ENCODE data around the gene SYT11.
"Not testable (repeated sequence)": the region's sequence is repeated elsewhere in the genome, so short reads cannot be mapped to it uniquely, and the experiment has no call there.

The SYT11 gene, protein sequence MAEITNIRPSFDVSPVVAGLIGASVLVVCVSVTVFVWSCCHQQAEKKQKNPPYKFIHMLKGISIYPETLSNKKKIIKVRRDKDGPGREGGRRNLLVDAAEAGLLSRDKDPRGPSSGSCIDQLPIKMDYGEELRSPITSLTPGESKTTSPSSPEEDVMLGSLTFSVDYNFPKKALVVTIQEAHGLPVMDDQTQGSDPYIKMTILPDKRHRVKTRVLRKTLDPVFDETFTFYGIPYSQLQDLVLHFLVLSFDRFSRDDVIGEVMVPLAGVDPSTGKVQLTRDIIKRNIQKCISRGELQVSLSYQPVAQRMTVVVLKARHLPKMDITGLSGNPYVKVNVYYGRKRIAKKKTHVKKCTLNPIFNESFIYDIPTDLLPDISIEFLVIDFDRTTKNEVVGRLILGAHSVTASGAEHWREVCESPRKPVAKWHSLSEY

DNA sequence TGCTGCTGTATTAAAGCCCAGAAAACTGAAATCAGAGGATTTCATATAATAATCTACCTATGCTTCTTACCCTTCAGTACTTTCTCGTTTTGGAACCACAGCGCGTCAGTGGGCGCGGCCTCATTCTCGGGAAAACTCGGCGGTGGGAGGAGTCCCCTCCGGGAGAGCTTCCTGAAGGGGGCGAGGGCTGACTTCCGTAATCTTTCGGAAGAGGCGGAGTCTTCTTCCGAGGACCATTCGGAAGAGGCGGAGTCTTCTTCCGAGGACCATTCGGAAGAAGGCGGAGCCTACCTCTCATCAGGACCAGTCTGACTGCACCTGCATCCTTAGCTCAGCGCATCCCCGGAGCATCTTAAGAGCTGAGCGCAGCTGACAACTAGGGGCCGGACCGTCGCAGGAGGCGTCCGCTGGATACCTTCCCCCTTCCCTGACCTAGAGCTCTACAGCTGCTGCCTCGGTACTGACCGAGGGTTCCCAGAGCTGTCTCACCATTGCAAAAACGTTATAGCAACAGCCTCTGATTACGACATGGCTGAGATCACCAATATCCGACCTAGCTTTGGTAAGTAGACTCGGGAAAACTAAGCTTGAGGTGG lies at the start of gene SYT11:
TSS of gene SYT11 (plus strand) at position 334 of the 596 bp plus-strand sequence. CDS start at position 529, 195 bp downstream.
- in situ Hi-C loops (cut with HindIII; ENCODE audit: low pct_unique_long_range_greater_than_20kb, low sequenced_read_pairs) = no loop called here
- peak; percentile 95 to 99 for DNase-seq (ENCODE audit: low read depth in 1 of 2, low spot score in 1 of 2)
- no peak for TF ChIP-seq JUND (IDR thresholded peaks at IDR 0.05; ENCODE audit: low read depth)

DNA sequence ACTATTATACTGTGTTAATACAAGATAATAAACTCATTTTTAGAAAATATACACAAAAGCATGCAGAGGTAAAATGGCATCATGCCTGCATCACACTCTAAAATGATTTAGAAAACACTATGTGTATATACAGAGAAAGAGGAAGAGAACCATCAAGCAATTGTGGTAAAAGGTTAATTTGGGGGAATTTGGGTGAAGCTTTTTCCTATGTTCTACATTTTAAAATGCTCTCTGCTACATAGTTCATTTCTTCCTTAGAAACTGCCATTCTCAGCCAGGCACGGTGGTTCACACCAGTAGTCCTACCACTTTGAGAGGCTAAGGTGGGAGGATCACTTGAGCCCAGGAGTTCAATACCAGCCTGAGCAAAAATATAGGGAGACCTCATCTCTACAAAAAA lies 46.5 kb upstream of the SYT11 start:
- no peak for TF ChIP-seq JUND (IDR thresholded peaks at IDR 0.05; ENCODE audit: low read depth)
- in situ Hi-C loops (cut with HindIII; ENCODE audit: low pct_unique_long_range_greater_than_20kb, low sequenced_read_pairs) = no loop called here
- DNase-seq (ENCODE audit: low read depth in 1 of 2, low spot score in 1 of 2) = no peak

DNA sequence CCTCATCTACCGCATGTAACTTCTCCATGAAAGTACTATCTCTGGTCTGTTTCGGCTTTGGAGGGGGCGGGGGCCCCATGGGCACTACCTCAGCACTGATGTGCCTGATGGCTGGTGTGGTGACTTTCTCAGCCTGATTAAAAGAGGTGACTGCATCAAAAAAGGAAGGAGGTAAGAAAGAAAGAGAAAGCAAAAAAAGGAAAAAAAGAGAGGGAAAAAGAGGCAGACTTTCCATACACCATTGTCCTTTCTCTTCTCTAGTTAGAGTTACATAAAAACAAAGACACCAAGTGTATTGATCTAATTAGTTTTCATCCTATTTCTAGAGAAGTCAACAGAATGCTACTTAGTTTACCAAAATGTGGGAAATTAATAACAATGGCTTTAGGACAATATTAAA lies 45.7 kb upstream of the SYT11 start:
- in situ Hi-C loops (cut with HindIII; ENCODE audit: low pct_unique_long_range_greater_than_20kb, low sequenced_read_pairs) = no loop called here
- TF ChIP-seq JUND (IDR thresholded peaks at IDR 0.05; ENCODE audit: low read depth) = no peak
- DNase-seq (ENCODE audit: low read depth in 1 of 2, low spot score in 1 of 2) = no peak

DNA sequence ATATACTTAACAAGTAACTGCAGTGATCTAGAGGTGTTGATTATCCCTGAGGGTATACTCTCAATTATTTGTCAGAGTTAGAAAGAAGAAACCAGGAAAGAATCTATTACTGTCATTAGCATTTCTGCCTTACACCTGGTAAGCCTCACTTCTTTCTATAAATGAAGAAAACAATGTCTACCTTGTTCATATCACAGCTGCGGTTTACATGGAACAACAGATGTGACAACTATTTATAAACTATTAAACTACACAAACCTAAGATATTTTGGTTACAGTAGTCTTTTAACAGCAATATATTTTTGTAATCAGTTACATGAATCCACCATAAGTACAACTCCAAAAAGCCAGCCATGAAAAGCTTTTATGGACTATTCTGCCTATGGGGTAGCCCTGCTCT lies 43.0 kb upstream of the SYT11 start:
- TF ChIP-seq JUND (IDR thresholded peaks at IDR 0.05; ENCODE audit: low read depth) = no peak
- in situ Hi-C loops (cut with HindIII; ENCODE audit: low pct_unique_long_range_greater_than_20kb, low sequenced_read_pairs) = no loop called here
- no peak for DNase-seq (ENCODE audit: low read depth in 1 of 2, low spot score in 1 of 2)

DNA sequence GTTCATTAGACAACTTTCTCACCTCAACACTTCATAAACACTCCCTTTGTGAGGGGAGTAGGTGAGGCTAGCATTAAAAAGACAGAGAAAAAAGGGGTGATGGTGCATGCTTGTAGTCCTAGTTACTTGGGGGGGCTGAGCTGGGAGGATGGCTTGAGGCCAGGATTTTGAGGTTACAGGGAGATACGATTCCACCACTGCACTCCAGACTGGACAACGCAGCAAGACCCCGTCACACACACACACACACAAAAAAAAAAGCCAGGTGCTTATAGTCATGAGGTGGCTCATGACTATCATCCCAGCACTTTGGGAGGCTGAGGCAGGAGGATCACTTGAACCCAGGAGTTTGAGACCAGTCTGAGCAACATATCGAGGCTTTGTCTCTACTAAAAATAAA lies 31.9 kb upstream of the SYT11 start:
- no peak for TF ChIP-seq JUND (IDR thresholded peaks at IDR 0.05; ENCODE audit: low read depth)
- DNase-seq (ENCODE audit: low read depth in 1 of 2, low spot score in 1 of 2) = no peak
- in situ Hi-C loops (cut with HindIII; ENCODE audit: low pct_unique_long_range_greater_than_20kb, low sequenced_read_pairs) = no loop called here

DNA sequence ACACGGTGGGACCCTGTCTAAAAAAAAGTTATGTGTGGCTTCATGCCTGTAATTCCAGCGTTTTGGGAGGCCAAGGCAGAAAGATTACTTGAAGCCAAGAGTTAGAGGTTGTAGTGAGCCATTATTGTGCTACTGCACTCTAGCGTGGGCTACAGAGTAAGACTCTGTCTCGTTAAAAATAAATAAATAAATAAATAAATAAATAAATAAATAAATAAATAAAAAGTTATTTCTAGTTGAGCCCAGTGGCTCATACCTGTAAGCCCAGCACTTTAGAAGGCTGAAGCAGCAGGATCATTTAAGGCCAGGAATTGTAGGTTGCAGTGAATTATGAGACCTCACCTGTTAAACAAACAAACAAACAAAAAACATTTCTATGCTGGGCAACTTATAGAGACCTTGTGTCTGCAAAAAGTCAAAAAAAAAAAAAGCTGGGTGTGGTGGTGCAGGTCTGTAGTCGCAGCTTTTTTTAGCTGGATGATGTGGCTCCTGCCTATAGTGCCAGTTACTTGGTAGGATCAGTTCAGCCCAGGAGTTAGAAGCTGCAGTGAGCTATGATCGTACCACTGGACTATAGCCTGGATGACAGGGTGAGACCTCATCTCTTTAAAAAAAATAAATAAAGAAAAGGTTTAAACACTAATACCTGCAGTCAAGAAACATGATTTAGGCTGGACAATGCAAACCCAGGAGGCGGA lies 27.9 kb upstream of the SYT11 start:
- DNase-seq (ENCODE audit: low read depth in 1 of 2, low spot score in 1 of 2) = no peak
- TF ChIP-seq JUND (IDR thresholded peaks at IDR 0.05; ENCODE audit: low read depth) = no peak
- in situ Hi-C loops (cut with HindIII; ENCODE audit: low pct_unique_long_range_greater_than_20kb, low sequenced_read_pairs) = no loop called here

DNA sequence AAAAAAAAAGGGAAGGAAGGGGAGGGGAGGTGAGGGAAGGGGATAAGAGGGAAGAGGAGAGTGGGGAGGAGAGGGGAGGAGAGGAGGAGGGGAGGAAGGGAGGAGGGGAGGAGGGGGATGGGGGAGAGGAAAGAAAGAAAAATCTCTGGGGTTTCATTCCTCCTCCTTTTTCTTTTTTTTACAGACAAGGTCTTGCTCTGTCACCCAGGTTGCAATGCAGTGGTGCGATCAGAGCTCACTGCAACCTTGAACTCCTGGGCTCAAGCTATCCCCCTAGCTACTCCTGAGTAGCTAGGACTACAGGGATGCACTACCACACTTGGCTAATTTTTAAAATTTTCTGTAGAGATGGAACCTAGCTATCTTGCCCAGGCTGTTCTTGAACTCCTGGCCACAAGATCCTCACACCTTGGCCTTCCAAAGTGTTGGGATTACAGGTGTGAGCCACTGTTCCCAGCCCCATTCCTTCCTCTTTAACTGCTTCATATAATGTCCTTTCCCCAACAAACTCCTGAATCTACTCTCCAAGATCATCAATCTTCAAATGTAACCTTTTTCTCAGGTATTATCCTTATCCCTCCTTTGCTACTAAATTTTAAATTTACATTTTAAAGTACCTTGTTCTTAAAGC lies 25.6 kb upstream of the SYT11 start:
- in situ Hi-C loops (cut with HindIII; ENCODE audit: low pct_unique_long_range_greater_than_20kb, low sequenced_read_pairs) = no loop called here
- DNase-seq (ENCODE audit: low read depth in 1 of 2, low spot score in 1 of 2) = no peak
- no peak for TF ChIP-seq JUND (IDR thresholded peaks at IDR 0.05; ENCODE audit: low read depth)

DNA sequence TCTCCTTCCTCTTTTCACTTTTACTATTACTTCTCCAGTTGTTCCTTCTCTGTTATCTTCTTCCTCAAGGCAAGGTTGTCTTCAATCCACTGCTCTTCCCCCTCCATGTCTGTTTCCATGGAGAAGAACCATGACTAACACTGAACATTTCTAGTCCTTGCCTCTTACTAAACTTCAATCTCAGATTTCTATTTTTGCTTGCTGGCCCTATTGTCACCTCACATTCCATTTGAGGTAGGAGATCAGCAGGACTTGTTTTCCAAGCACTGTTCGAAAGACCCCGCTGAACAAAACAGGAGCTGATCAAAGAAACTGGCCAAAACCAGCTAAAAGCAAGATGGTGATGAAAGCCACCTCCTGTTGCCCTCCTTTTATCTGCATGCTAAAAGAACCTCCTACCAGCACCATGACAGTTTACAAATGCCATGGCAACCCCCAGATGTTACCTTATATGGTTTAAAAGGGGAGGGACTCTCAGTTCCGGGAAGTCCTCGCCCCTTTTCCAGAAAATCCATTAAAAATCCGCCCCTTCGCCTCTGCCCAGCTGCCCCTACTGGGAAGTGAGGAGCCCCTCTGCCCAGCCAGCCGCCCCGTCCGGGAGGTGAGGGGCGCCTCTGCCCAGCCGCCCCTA lies 25.0 kb upstream of the SYT11 start:
- in situ Hi-C loops (cut with HindIII; ENCODE audit: low pct_unique_long_range_greater_than_20kb, low sequenced_read_pairs) = no loop called here
- TF ChIP-seq JUND (IDR thresholded peaks at IDR 0.05; ENCODE audit: low read depth) = no peak
- no peak for DNase-seq (ENCODE audit: low read depth in 1 of 2, low spot score in 1 of 2)

DNA sequence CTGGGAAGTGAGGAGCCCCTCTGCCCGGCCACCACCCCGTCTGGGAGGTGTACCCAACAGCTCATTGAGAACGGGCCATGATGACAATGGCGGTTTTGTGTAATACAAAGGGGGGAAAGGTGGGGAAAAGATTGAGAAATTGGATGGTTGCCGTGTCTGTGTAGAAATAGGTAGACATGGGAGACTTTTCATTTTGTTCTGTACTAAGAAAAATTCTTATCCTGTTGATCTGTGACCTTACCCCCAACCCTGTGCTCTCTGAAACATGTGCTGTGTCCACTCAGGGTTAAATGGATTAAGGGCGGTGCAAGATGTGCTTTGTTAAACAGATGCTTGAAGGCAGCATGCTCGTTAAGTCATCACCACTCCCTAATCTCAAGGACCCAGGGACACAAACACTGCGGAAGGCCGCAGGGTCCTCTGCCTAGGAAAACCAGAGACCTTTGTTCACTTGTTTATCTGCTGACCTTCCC lies 24.4 kb upstream of the SYT11 start:
- in situ Hi-C loops (cut with HindIII; ENCODE audit: low pct_unique_long_range_greater_than_20kb, low sequenced_read_pairs); DNase-seq (ENCODE audit: low read depth in 1 of 2, low spot score in 1 of 2): not testable (repeated sequence)

DNA sequence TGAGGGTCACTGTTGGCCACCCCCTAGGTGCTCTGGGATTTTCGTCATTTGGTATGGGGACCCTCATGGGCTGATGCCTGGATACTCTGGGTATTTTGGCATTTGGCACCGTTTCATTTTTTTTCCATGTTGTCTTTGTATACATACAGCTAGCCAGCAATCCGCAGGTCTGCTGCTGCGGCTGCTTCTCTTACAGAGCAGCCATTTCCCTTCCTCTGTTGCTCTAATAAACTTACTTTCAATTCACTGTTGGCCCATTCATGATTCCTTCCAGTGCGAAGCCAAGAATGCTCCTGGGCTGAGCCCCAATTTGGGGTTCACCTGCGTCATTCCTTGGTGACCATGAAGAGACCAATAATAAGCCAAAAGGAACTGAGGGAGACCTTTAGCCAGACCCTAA lies 23.8 kb upstream of the SYT11 start:
- in situ Hi-C loops (cut with HindIII; ENCODE audit: low pct_unique_long_range_greater_than_20kb, low sequenced_read_pairs) = no loop called here
- no peak for TF ChIP-seq JUND (IDR thresholded peaks at IDR 0.05; ENCODE audit: low read depth)
- DNase-seq (ENCODE audit: low read depth in 1 of 2, low spot score in 1 of 2) = no peak

DNA sequence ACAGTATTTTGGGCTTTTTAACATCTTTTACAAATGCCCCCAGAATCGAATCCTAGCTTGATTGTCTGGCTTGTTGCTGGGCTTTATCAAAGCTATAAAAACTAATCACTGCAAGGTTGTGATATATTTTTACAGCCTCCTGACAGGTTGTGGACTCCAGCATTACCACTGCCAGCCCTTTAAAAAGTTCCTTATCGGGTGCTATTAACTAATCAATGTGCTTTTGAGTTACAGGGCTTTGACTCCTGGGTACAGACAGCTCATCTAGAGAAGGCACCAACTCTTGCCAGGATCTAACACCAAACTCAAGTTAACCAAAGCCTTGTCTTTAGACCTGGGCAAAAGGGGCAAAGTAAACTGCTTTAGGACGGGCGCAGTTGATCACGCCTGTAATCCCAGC lies 19.0 kb upstream of the SYT11 start:
- DNase-seq (ENCODE audit: low read depth in 1 of 2, low spot score in 1 of 2) = no peak
- TF ChIP-seq JUND (IDR thresholded peaks at IDR 0.05; ENCODE audit: low read depth) = no peak
- in situ Hi-C loops (cut with HindIII; ENCODE audit: low pct_unique_long_range_greater_than_20kb, low sequenced_read_pairs) = no loop called here

DNA sequence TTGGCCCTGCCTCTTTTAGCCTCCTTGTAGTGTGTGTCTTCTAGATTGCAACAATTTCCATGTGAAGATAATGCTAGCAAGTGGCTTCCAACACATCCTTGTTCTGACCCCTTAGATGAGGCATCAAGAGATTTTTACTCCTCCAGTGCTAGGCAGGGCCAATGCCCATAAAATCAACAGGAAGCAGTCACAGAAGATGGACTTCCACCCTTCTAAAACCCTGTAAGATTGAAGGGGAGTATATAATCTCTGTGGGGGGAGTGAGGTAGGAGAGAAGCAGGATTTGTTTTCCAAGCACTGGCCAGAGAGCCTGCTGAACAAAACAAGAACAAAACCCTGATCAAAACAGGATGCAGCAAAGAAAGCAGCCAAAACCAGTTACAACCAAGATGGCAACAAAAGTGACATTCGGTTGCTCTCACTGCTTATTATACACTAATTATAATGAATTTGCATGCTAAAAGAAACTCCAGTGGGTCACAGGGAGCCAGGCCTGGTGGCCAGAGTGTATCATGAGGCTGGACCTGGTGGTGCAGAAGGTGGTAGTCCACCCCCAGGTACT lies 14.4 kb upstream of the SYT11 start:
- in situ Hi-C loops (cut with HindIII; ENCODE audit: low pct_unique_long_range_greater_than_20kb, low sequenced_read_pairs) = no loop called here
- no peak for DNase-seq (ENCODE audit: low read depth in 1 of 2, low spot score in 1 of 2)
- no peak for TF ChIP-seq JUND (IDR thresholded peaks at IDR 0.05; ENCODE audit: low read depth)
